Activated naive CD4-positive, alpha-beta T cell treated with anti-CD3 and anti-CD28 coated beads for 36 hours (primary cell): ENCODE measurements around the gene KRT33B. TPM values are rescaled to one million over a fixed set of nuclear protein-coding genes. Genes with fewer than 3 reads are reported as not detected.
"Not testable (repeated sequence)": the region's sequence is repeated elsewhere in the genome, so short reads cannot be mapped to it uniquely, and the experiment has no call there.

Source experiments
- CTCF ChIA-PET: fragments of 350-600 bp; sonication (Branson Sonifier 250); formaldehyde crosslinking; loops from one replicate; lab custom pipeline; 2021; ENCODE audit warnings: antibody characterized with exemption; lab: Charles Lee
- DNase-seq: peaks from one replicate; pipeline ENCODE4 v3.0.0-alpha.2; 2020
- H3K27ac Mint-ChIP-seq: one replicate; pipeline ENCODE4 v1.8.0; 2021; ENCODE audit warnings: mild to moderate bottlenecking, mixed read lengths
- H3K27me3 Mint-ChIP-seq: one replicate; pipeline ENCODE4 v1.8.0; 2021; ENCODE audit warnings: low read depth, mixed read lengths
- H3K36me3 Mint-ChIP-seq: one replicate; pipeline ENCODE4 v1.8.0; 2021; ENCODE audit warnings: low read depth, mixed read lengths
- H3K4me1 Mint-ChIP-seq: one replicate; pipeline ENCODE4 v1.8.0; 2021; ENCODE audit warnings: low read depth, mixed read lengths
- H3K4me3 Mint-ChIP-seq: one replicate; pipeline ENCODE4 v1.8.0; 2021; ENCODE audit warnings: mild to moderate bottlenecking, moderate library complexity, mixed read lengths
- H3K9me3 Mint-ChIP-seq: one replicate; pipeline ENCODE4 v1.8.0; 2021; ENCODE audit warnings: mixed read lengths
- intact Hi-C: fragments of 100-400 bp; cut with micrococcal nuclease; formaldehyde crosslinking; loops from one replicate; pipeline ENCODE4 v1.15.1; 2023
- total RNA-seq, 2 experiments: library from RNA; stranded (reverse); gene quantifications; one replicate each; pipeline ENCODE4 v1.2.3, GENCODE V29; 2021

The KRT33B gene
- total RNA-seq, 2 experiments from 2014 or later, result not detected

GRCh38 chr17:41390411-41390938, 20.9 kb upstream of the KRT33B start:
- Mint-ChIP-seq H3K27me3 (no peaks in the 10 kb centered on the region), H3K9me3 (peaks cover 9% of the 10 kb centered on the region), H3K4me3 (no peak overlapping the region), H3K4me1 (no peaks in the 10 kb centered on the region), H3K36me3 (peaks cover 3% of the 10 kb centered on the region), H3K27ac (no peak overlapping the region)
- intact Hi-C loops, result no loop called here
- DNase-seq, result no peak
- CTCF ChIA-PET, result interaction anchor here (0.6 to 1.5 kb wide), 2 partner anchors 10 to 371 kb away, joined by 4 to 5 read pairs; no protein-coding TSS in a partner anchor

- peaks cover 3% of the 10 kb centered on the region for H3K36me3 Mint-ChIP-seq
- H3K9me3 Mint-ChIP-seq, result peaks cover 9% of the 10 kb centered on the region
- H3K27ac Mint-ChIP-seq, result no peak overlapping the region
- intact Hi-C loops, result no loop called here
- no peak overlapping the region for H3K4me3 Mint-ChIP-seq
- H3K4me1 Mint-ChIP-seq, result no peaks in the 10 kb centered on the region
- no peak for DNase-seq
- CTCF ChIA-PET, result no interaction called here
- H3K27me3 Mint-ChIP-seq, result no peaks in the 10 kb centered on the region
Measured at GRCh38 chr17:41387670-41388069, 18.1 kb upstream of the KRT33B start.

- no peak for DNase-seq
- intact Hi-C loops, result no loop called here
- CTCF ChIA-PET, result no interaction called here
- Mint-ChIP-seq H3K4me3 (no peak overlapping the region), H3K36me3 (peaks cover 3% of the 10 kb centered on the region), H3K9me3 (peaks cover 9% of the 10 kb centered on the region), H3K4me1 (no peaks in the 10 kb centered on the region), H3K27me3 (no peaks in the 10 kb centered on the region), H3K27ac (no peak overlapping the region)
Measured at GRCh38 chr17:41386227-41386626, 16.6 kb upstream of the KRT33B start.

GRCh38 chr17:41383690-41384089, 14.1 kb upstream of the KRT33B start:
- Mint-ChIP-seq H3K9me3 (peaks cover 9% of the 10 kb centered on the region), H3K4me1 (peaks cover under 1% of the 10 kb centered on the region), H3K27me3 (no peaks in the 10 kb centered on the region), H3K4me3 (no peak overlapping the region), H3K27ac (no peak overlapping the region), H3K36me3 (peaks cover 3% of the 10 kb centered on the region)
- no peak for DNase-seq
- CTCF ChIA-PET, result no interaction called here
- intact Hi-C loops, result no loop called here

GRCh38 chr17:41382394-41382793, 12.8 kb upstream of the KRT33B start:
- Mint-ChIP-seq H3K9me3 (peaks cover 9% of the 10 kb centered on the region), H3K27me3 (no peaks in the 10 kb centered on the region), H3K4me3 (no peak overlapping the region), H3K36me3 (peaks cover 3% of the 10 kb centered on the region), H3K4me1 (peaks cover 14% of the 10 kb centered on the region), H3K27ac (no peak overlapping the region)
- no peak for DNase-seq
- CTCF ChIA-PET, result no interaction called here
- intact Hi-C loops, result no loop called here

GRCh38 chr17:41381943-41382342, 12.3 kb upstream of the KRT33B start, which contains the start of gene KRT34:
Gene KRT34 (minus strand): TSS chr17:41382306. CDS start chr17:41382246, 60 bp downstream.
- CTCF ChIA-PET, H3K36me3 Mint-ChIP-seq, H3K27ac Mint-ChIP-seq, H3K4me3 Mint-ChIP-seq, DNase-seq, H3K9me3 Mint-ChIP-seq, H3K27me3 Mint-ChIP-seq, intact Hi-C loops: not testable (repeated sequence)
- peaks cover 14% of the 10 kb centered on the region for H3K4me1 Mint-ChIP-seq

GRCh38 chr17:41380091-41380490, 10.5 kb upstream of the KRT33B start:
- DNase-seq, H3K9me3 Mint-ChIP-seq, H3K27me3 Mint-ChIP-seq, intact Hi-C loops, H3K27ac Mint-ChIP-seq, H3K36me3 Mint-ChIP-seq, H3K4me3 Mint-ChIP-seq: not testable (repeated sequence)
- H3K4me1 Mint-ChIP-seq, result peaks cover 14% of the 10 kb centered on the region
- CTCF ChIA-PET, result interaction anchor here (0.8 kb wide), 1 partner anchor 58 kb away, joined by 3 read pairs; no protein-coding TSS in a partner anchor

- DNase-seq, result no peak
- Mint-ChIP-seq H3K9me3 (peaks cover 6% of the 10 kb centered on the region), H3K27ac (no peak overlapping the region), H3K27me3 (no peaks in the 10 kb centered on the region), H3K36me3 (no peaks in the 10 kb centered on the region), H3K4me1 (peaks cover 14% of the 10 kb centered on the region), H3K4me3 (no peak overlapping the region)
- intact Hi-C loops, result no loop called here
- CTCF ChIA-PET, result no interaction called here
Measured at GRCh38 chr17:41377546-41377945, 7.9 kb upstream of the KRT33B start.

- CTCF ChIA-PET, result interaction anchor here (0.6 kb wide), 1 partner anchor 493 kb away, joined by 3 read pairs; no protein-coding TSS in a partner anchor
Measured at GRCh38 chr17:41369023-41369422, 590 bp downstream of the KRT33B start.

GRCh38 chr17:41367426-41368075, 2.1 kb downstream of the KRT33B start:
- Mint-ChIP-seq H3K4me3 (no peak overlapping the region), H3K9me3 (no peaks in the 10 kb centered on the region), H3K36me3 (no peaks in the 10 kb centered on the region), H3K4me1 (peaks cover 10% of the 10 kb centered on the region), H3K27ac (no peak overlapping the region), H3K27me3 (no peaks in the 10 kb centered on the region)
- CTCF ChIA-PET, result interaction anchor here (0.7 kb wide), 1 partner anchor 45 kb away, joined by 3 read pairs; no protein-coding TSS in a partner anchor
- no peak for DNase-seq
- intact Hi-C loops, result no loop called here

More at GRCh38 chr17:41369023-41369422, 590 bp downstream of the KRT33B start:
- no peak for DNase-seq
- intact Hi-C loops, result no loop called here
- Mint-ChIP-seq H3K4me1 (peaks cover 7% of the 10 kb centered on the region), H3K4me3 (no peak overlapping the region), H3K27me3 (no peaks in the 10 kb centered on the region), H3K9me3 (no peaks in the 10 kb centered on the region), H3K27ac (no peak overlapping the region), H3K36me3 (no peaks in the 10 kb centered on the region)

GRCh38 chr17:41366070-41366469, 3.5 kb downstream of the KRT33B start:
- no peak overlapping the region for H3K27ac Mint-ChIP-seq
- H3K4me3 Mint-ChIP-seq, result no peak overlapping the region
- intact Hi-C loops, result no loop called here
- H3K9me3 Mint-ChIP-seq, result no peaks in the 10 kb centered on the region
- CTCF ChIA-PET, result no interaction called here
- H3K36me3 Mint-ChIP-seq, result no peaks in the 10 kb centered on the region
- no peaks in the 10 kb centered on the region for H3K27me3 Mint-ChIP-seq
- H3K4me1 Mint-ChIP-seq, result peaks cover 9% of the 10 kb centered on the region
- no peak for DNase-seq

GRCh38 chr17:41363881-41364280, 5.7 kb downstream of the KRT33B start:
- intact Hi-C loops, result no loop called here
- no peaks in the 10 kb centered on the region for H3K36me3 Mint-ChIP-seq
- H3K27ac Mint-ChIP-seq, result no peak overlapping the region
- DNase-seq, result no peak
- no peaks in the 10 kb centered on the region for H3K27me3 Mint-ChIP-seq
- H3K4me1 Mint-ChIP-seq, result peaks cover 8% of the 10 kb centered on the region
- H3K4me3 Mint-ChIP-seq, result no peak overlapping the region
- no peaks in the 10 kb centered on the region for H3K9me3 Mint-ChIP-seq
- CTCF ChIA-PET, result no interaction called here
